Endothelial cell of umbilical vein (primary cell): ENCODE data around the gene DHRS7B. TPM values are rescaled to one million over a fixed set of nuclear protein-coding genes. Genes with fewer than 3 reads are reported as not detected.

Source experiments
- BruUV-seq: library from RNA; stranded (reverse); fragments of 400-500 nt; replicated peaks from 2 replicates; lab custom pipeline; 2021; lab: Mats Ljungman, UMichigan
- CTCF ChIA-PET: fragments of 300-600, 350-600 bp; sonication (Branson Sonifier 250); formaldehyde crosslinking; loops from one replicate; lab custom pipeline; 2021; ENCODE audit warnings: antibody characterized with exemption, inconsistent platforms; lab: Charles Lee
- POLR2A ChIA-PET: fragments of 300-600, 350-600 bp; sonication (Branson Sonifier 250); formaldehyde crosslinking; loops from one replicate; lab custom pipeline; 2021; ENCODE audit warnings: antibody characterized with exemption, inconsistent platforms; lab: Charles Lee
- DNase-seq: peaks from one replicate; pipeline ENCODE4 v3.0.0-alpha.2; 2011; ENCODE audit warnings: low read depth, low spot score
- FAIRE-seq: peaks from 2 replicates; lab custom pipeline; 2011; peaks lifted over from hg19 to GRCh38; lab: Jason Lieb, UNC
- H2AFZ ChIP-seq: 2 replicates; pipeline ENCODE4 v1.6.0; 2012; ENCODE audit warnings: low read depth, low read length, control low read depth, inconsistent platforms
- H3K27ac ChIP-seq: 2 replicates; pipeline ENCODE4 v1.5.1; 2011; ENCODE audit warnings: low read depth, mild to moderate bottlenecking, control low read depth, low read length, moderate library complexity; ENCODE audit not compliant: insufficient read depth
- H3K27me3 ChIP-seq, 2 experiments: 2 replicates each; pipeline versions ENCODE4 v1.6.0 to v1.6.1; 2011; ENCODE audit warnings: low read length in 2 of 2, mixed read lengths in 1 of 2; ENCODE audit not compliant: control insufficient read depth in 2 of 2, insufficient read depth in 2 of 2
- H3K36me3 ChIP-seq, 2 experiments: 2 replicates in 1 of 2; 3 replicates in 1 of 2; pipeline ENCODE4 v1.5.1; 2011; ENCODE audit warnings: low read length in 2 of 2, mild to moderate bottlenecking in 1 of 2, moderate library complexity in 1 of 2; ENCODE audit not compliant: control insufficient read depth in 2 of 2, insufficient read depth in 2 of 2; ENCODE audit errors: extremely low read depth in 1 of 2
- H3K4me1 ChIP-seq: 3 replicates; pipeline ENCODE4 v1.5.1; 2011; ENCODE audit warnings: mild to moderate bottlenecking, low read length; ENCODE audit not compliant: control insufficient read depth, insufficient read depth; ENCODE audit errors: extremely low read depth
- H3K4me2 ChIP-seq: 2 replicates; pipeline ENCODE4 v1.6.1; 2011; ENCODE audit warnings: low read length, control low read depth, mixed read lengths; ENCODE audit not compliant: insufficient read depth
- H3K4me3 ChIP-seq, 3 experiments: fragments of 200-600 bp in 1 of 3; sonication (generic), shearing (Covaris generic) in 1 of 3; replicated peaks in 1 of 3; 2 replicates each; pipeline ENCODE4 v1.5.1; 2011 to 2016; ENCODE audit warnings: control low read depth in 3 of 3, low read length in 3 of 3, mild to moderate bottlenecking in 2 of 3, inconsistent platforms in 1 of 3, low read depth in 1 of 3, moderate library complexity in 1 of 3; ENCODE audit not compliant: insufficient read depth in 1 of 3
- H3K79me2 ChIP-seq: 2 replicates; pipeline ENCODE4 v1.6.0; 2012; ENCODE audit warnings: low read length, inconsistent platforms; ENCODE audit not compliant: control insufficient read depth, insufficient read depth
- H3K9ac ChIP-seq: replicated peaks from 2 replicates; pipeline ENCODE3; 2011; ENCODE audit warnings: low read length, control low read depth; ENCODE audit not compliant: insufficient read depth; ENCODE audit errors: extremely low read depth
- H3K9me1 ChIP-seq: replicated peaks from 3 replicates; pipeline ENCODE4 v1.6.0; 2011; ENCODE audit warnings: mild to moderate bottlenecking, low read length; ENCODE audit not compliant: control insufficient read depth, insufficient read depth; ENCODE audit errors: extremely low read depth
- H3K9me3 ChIP-seq: replicated peaks from 2 replicates; pipeline ENCODE4 v1.5.1; 2012; ENCODE audit warnings: low read length, inconsistent platforms; ENCODE audit not compliant: control insufficient read depth, insufficient read depth
- H4K20me1 ChIP-seq: replicated peaks from 2 replicates; pipeline ENCODE3; 2011; ENCODE audit warnings: mild to moderate bottlenecking, low read length; ENCODE audit not compliant: control insufficient read depth, insufficient read depth; ENCODE audit errors: extremely low read depth
- CTCF ChIP-seq, 2 donors: IDR thresholded peaks; 1 replicate in 1 of 2; 2 replicates in 1 of 2; pipeline ENCODE4 v1.5.1; 2011; ENCODE audit warnings: low read length in 2 of 2, mild to moderate bottlenecking in 2 of 2, moderate library complexity in 2 of 2, control low read depth in 1 of 2, inconsistent platforms in 1 of 2, low read depth in 1 of 2; ENCODE audit not compliant: insufficient read depth in 1 of 2; ENCODE audit errors: extremely low read depth in 1 of 2
- EZH2 ChIP-seq: IDR thresholded peaks from 2 replicates; pipeline ENCODE4 v1.6.1; 2012; ENCODE audit warnings: borderline replicate concordance, low read depth, mild to moderate bottlenecking, moderate library complexity, low read length, inconsistent platforms; ENCODE audit not compliant: severe bottlenecking
- FOS ChIP-seq: IDR thresholded peaks from 2 replicates; pipeline ENCODE4 v1.6.1; 2011; ENCODE audit warnings: mild to moderate bottlenecking, low read length, moderate library complexity, borderline replicate concordance; ENCODE audit not compliant: insufficient read depth
- GATA2 ChIP-seq: IDR thresholded peaks from 2 replicates; pipeline ENCODE4 v1.7.0; 2011; ENCODE audit warnings: low read depth, mild to moderate bottlenecking, moderate library complexity, mixed read lengths, low read length; ENCODE audit not compliant: insufficient read length, insufficient read depth
- JUN ChIP-seq: IDR thresholded peaks from 2 replicates; pipeline ENCODE4 v1.6.1; 2011; ENCODE audit warnings: borderline replicate concordance, low read depth; ENCODE audit not compliant: insufficient read length, insufficient read depth
- MAX ChIP-seq: IDR thresholded peaks from 2 replicates; pipeline ENCODE4 v1.6.1; 2011; ENCODE audit not compliant: insufficient read depth, insufficient read length
- MYC ChIP-seq: IDR thresholded peaks from one replicate; pipeline ENCODE4 v1.6.1; 2011; ENCODE audit warnings: mild to moderate bottlenecking, low read depth, low read length
- POLR2A ChIP-seq: IDR thresholded peaks from 2 replicates; pipeline ENCODE4 v1.6.1; 2012; ENCODE audit warnings: low read depth, mild to moderate bottlenecking, control low read depth, low read length
- POLR2AphosphoS5 ChIP-seq: IDR thresholded peaks from 2 replicates; pipeline ENCODE4 v1.6.1; 2012; ENCODE audit warnings: low read depth, mild to moderate bottlenecking, control low read depth, low read length, moderate library complexity; ENCODE audit not compliant: insufficient read depth
- dilution Hi-C: fragments of 300-500 bp; cut with MboI; formaldehyde crosslinking; loops from one replicate; pipeline ENCODE4 v1.15.0; 2019; ENCODE audit warnings: low sequenced_read_pairs; ENCODE audit not compliant: extremely low pct_ligation_motif_present
- intact Hi-C: fragments of 100-400 bp; cut with micrococcal nuclease; formaldehyde crosslinking; loops from one replicate; pipeline ENCODE4 v1.10.0; 2022
- polyA plus RNA-seq, 4 experiments: library from polyadenylated mRNA; depleted of rRNA in 3 of 4; stranded (reverse) in 3 of 4; unstranded in 1 of 4; fragments of >200 nt; gene quantifications; 2 replicates each; pipeline versions ENCODE4 v1.2.1 to v1.2.3, GENCODE V29; 2011 to 2012; ENCODE audit warnings: missing spikeins in 1 of 4
- total RNA-seq: library from RNA; stranded (reverse); gene quantifications from 2 replicates; pipeline ENCODE4 v1.2.3, GENCODE V29; 2021

The DHRS7B gene
- total and polyA plus RNA-seq, 2 donors (not counting 3 experiments of a cell fraction or from before 2014, with no cell fraction given) = 14.0 to 28.1 TPM

GRCh38 chr17:21162394-21162775 is 35.6 kb downstream of the DHRS7B start:
- intact Hi-C loops (loop anchor here (10.0 kb wide), 1 partner anchor 52 kb away; the partner anchor contains the start of gene TMEM11), dilution Hi-C loops (no loop called here)
- Histone ChIP-seq H3K27me3 (no peaks in the 10 kb centered on the region), H3K4me3 (no peak overlapping the region), H2AFZ (peak overlapping the region; percentile 65), H3K9me3 (no peaks in the 10 kb centered on the region), H4K20me1 (no peaks in the 10 kb centered on the region), H3K9me1 (no peaks in the 10 kb centered on the region), H3K9ac (no peak overlapping the region), H3K36me3 (no peaks in the 10 kb centered on the region), H3K4me2 (no peak overlapping the region), H3K4me1 (peaks cover 18% of the 10 kb centered on the region), H3K27ac (no peak overlapping the region), H3K79me2 (no peaks in the 10 kb centered on the region)
- BruUV-seq = no TSS peak
- ChIA-PET POLR2A (no interaction called here), CTCF (interaction anchor here (1.8 kb wide), 1 partner anchor 351 kb away, joined by 5 read pairs; no protein-coding TSS in a partner anchor)
- no peak for TF ChIP-seq MAX
- no peak for TF ChIP-seq CTCF (IDR thresholded peaks at IDR 0.05; ENCODE audit: extremely low read depth in 1 of 2, insufficient read depth in 1 of 2, low read depth in 1 of 2, low read length in 2 of 2)
- TF ChIP-seq MYC = no peak
- TF ChIP-seq POLR2AphosphoS5 = no peak
- no peak for TF ChIP-seq EZH2
- no peak for TF ChIP-seq GATA2
- no peak for TF ChIP-seq JUN
- no peak for TF ChIP-seq POLR2A
- no peak for TF ChIP-seq FOS
- peak; percentile 4 for FAIRE-seq
- no peak for DNase-seq
